GM06990 (cell line): ENCODE measurements around the gene PRDM15.

Experiments used
- DNase-seq: peaks from one replicate; pipeline ENCODE4 v3.0.0-alpha.2; 2011; ENCODE audit not compliant: insufficient read length; ENCODE audit errors: extremely low read depth
- H3K27me3 ChIP-seq: replicated peaks from 2 replicates; pipeline ENCODE4 v1.6.0; 2011; ENCODE audit warnings: low read length; ENCODE audit not compliant: control insufficient read depth, insufficient read depth
- H3K36me3 ChIP-seq: 2 replicates; pipeline ENCODE4 v1.5.1; 2011; ENCODE audit warnings: low read length; ENCODE audit not compliant: control insufficient read depth, insufficient read depth
- H3K4me3 ChIP-seq: replicated peaks from 2 replicates; pipeline ENCODE4 v1.5.1; 2011; ENCODE audit warnings: low read depth, mild to moderate bottlenecking, control low read depth, low read length
- TF ChIP-seq, protein P1 (sequence below): IDR thresholded peaks from 2 replicates; pipeline ENCODE4 v1.5.1; 2011; ENCODE audit warnings: low read length, control low read depth, mild to moderate bottlenecking, inconsistent platforms; ENCODE audit not compliant: insufficient read depth, poor library complexity, severe bottlenecking

Gene PRDM15

DNA sequence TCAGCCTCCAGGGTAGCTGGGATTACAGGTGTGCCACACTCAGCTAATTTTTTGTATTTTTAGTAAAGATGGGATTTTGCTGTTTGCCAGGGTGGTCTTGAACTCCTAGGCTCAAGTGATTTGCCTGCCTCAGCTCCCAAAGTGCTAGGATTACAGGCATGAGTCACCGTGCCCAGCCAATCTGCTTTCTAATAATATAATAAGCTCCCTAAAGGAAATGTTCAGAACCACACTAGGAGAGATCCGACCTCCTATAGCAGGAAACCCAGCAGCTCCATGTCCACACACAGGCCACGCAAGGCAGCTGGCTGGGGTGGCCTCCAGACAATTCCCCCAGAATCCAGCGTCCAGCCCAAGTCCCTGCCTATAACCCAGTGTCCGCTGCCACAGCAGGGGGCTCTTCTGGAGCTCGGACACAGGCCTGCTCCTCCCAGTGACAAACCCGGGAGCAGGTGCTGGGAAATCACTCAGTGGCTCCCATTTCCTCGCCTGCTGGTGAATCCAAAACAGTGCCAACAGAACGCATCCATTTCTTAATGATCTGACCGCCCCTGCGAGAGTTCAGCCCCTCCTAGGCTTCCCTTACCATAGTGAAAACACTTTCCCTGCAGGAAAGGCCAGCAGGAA is 119.8 kb downstream of the PRDM15 start:
- Histone ChIP-seq H3K4me3 (no peak overlapping the region), H3K36me3 (no peaks in the 10 kb centered on the region), H3K27me3 (0 out of 2 replicates have a peak, but pooled peaks cover 1% of the 10 kb centered on the region)
- TF ChIP-seq, protein P1, sequence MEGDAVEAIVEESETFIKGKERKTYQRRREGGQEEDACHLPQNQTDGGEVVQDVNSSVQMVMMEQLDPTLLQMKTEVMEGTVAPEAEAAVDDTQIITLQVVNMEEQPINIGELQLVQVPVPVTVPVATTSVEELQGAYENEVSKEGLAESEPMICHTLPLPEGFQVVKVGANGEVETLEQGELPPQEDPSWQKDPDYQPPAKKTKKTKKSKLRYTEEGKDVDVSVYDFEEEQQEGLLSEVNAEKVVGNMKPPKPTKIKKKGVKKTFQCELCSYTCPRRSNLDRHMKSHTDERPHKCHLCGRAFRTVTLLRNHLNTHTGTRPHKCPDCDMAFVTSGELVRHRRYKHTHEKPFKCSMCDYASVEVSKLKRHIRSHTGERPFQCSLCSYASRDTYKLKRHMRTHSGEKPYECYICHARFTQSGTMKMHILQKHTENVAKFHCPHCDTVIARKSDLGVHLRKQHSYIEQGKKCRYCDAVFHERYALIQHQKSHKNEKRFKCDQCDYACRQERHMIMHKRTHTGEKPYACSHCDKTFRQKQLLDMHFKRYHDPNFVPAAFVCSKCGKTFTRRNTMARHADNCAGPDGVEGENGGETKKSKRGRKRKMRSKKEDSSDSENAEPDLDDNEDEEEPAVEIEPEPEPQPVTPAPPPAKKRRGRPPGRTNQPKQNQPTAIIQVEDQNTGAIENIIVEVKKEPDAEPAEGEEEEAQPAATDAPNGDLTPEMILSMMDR = no peak
- DNase-seq = no peak

DNA sequence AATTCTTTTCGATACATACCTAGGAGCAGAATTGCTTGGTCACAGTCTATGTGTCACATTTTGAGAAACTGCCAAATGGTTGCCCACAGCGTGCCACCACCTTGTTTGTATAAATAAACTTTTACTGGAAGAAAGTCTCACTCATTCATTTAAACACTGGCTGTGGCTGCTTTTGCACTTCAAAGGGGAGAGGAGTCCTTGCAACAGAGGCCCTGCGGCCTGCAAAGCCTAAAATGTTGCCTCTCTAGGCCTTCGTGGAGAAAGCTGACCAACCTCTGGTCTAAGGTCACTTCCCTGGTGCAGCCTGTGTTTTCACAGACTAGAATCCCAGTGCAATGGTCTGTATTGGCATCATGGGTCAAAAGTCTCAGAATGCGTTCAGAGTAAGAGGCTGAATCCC is 120.6 kb downstream of the PRDM15 start:
- no peak overlapping the region for H3K4me3 ChIP-seq
- DNase-seq = no peak
- no peaks in the 10 kb centered on the region for H3K36me3 ChIP-seq
- H3K27me3 ChIP-seq = 0 out of 2 replicates have a peak, but pooled peaks cover 1% of the 10 kb centered on the region
- TF ChIP-seq, protein P1 = no peak

DNA sequence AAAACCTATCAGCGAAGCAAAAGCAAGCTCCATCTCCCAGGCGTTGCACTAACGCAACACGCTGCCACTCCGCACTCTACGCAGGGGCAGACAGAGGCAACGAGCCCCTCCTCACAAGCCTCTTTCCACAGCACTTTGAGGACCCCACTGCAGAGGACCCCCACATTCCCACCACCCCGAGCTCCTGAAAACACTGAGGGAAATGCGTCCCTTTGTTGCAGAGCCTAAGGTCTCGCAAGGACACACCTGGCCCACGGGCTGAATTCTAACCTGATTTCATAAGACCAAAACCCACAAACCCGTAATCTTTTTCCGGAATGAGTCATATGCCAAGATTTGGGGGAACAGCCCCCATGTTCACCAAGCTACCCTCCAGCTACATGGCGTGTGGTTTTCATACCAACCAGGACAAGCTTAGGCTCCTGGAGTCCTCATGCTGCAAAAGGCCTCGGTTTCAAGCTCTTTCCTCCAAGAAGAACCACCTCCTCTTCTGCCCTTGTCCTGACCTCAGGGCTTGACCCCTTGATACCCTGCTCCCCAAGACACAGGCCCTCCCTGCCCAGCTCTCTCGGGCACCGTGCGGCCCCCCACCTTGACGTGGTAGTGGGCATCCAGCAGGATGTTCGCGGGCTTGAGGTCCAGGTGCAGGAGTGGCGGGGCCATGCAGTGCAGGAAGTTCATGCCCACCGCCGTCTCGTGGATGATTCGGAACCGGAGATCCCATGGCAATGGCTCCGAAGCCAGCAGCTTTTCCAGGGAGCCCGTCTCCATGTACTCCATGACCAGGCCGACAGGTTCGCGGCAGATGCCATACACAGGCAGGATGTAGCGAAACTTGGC is 123.0 kb downstream of the PRDM15 start:
- Histone ChIP-seq H3K27me3 (no peaks in the 10 kb centered on the region), H3K36me3 (no peaks in the 10 kb centered on the region), H3K4me3 (no peak overlapping the region)
- TF ChIP-seq, protein P1 = no peak
- no peak for DNase-seq

DNA sequence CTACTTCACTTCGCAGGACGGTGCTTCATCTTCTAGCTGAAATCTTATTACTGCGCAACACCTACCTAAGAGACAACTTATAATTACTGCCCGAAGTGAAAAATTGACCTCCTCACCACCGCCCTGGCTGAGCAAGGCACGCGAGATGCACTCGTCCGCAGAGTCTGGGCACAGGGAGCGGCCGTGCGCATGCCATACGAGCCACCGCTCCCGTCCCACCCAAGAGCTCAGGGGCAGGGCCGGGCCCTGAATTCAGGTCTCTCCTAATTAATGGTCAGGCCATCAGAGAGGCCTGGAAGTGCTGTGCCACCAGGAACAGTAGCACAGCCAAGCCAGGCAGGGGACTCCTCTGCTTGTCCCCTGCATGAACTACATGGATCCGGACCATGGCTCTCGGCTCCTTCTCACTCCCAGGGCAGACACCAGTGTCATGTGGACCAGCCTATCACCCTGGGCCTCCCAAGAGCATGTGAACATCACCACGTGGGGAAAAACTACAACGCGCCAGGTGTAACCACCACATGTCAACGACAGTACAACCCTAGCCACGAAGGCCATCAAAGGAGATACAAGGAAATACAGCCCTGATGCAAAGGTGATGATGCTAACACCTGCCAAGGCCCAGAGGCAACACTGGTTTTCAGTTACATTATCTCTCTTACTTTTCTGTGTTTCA is 123.7 kb downstream of the PRDM15 start:
- DNase-seq = no peak
- TF ChIP-seq, protein P1 = no peak
- H3K27me3 ChIP-seq = no peaks in the 10 kb centered on the region
- H3K36me3 ChIP-seq = no peaks in the 10 kb centered on the region
- no peak overlapping the region for H3K4me3 ChIP-seq

DNA sequence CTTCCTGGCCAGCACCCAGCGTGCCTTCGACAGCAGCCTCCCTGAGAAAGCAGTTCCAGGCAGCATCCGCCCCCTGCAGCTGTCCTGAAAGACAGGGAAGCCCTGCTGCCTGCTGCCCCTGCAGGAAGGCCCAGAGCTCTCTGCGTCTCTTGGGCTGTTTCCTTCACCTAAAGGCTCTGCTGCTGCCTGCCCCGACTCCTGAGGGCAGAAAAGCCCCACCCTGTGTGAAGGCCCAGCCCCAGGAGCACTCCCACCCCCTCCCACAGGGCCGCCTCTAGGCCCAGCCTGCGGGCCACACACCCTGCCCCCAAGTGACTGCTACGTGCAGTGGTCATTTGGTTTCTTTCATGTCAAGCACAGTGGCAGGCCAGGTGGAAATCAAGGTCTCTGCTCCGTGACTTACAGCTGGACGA is 124.7 kb downstream of the PRDM15 start:
- no peak for DNase-seq
- Histone ChIP-seq H3K36me3 (no peaks in the 10 kb centered on the region), H3K4me3 (no peak overlapping the region), H3K27me3 (no peaks in the 10 kb centered on the region)
- TF ChIP-seq, protein P1 = no peak
